Measurements from ENCODE around the gene FOXA1. TPM values are rescaled to one million over a fixed set of nuclear protein-coding genes. Genes with fewer than 3 reads are reported as not detected.

The FOXA1 gene
- total RNA-seq, 4 donors from 2014 or later: not detected

DNA sequence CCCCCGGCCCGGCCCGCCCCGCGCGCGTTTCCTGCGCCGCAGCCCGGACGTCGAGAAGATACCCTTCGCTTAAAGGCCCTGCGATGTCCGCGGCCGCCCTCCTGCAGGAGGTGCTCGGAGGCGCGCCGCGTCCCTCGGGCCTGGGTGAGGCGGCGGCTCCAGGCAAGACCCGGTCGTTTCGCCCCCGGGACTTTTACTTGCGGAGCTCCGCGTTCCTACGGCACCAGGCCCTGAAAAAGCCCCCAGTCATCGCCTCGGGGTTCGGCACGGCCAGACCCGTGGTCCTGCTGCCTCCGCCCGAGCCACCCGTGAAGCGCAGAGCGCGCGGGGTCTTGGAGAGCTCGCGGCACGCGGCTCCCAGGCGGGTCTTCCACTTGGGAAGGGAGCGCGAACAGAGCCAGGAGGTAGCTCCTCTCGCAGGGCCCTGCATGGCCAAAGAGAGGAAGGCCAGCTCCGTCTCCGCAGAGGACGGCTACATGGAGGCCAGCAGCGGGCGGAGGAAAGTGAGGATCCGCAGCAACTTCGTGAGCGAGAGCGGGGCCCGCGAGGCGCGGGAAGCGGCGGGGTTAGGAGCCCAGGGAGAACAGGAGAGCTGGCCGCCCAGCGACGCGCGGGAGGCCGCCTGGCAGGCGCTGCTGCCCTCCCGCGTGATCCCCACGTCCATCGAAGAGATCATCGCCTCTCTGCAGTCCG is 27.3 kb upstream of the FOXA1 start:
- H3K27ac ChIP-seq: no peak overlapping the region
- intact Hi-C loops (cut with DNase I; ENCODE audit: low total_unique reads): no loop called here

DNA sequence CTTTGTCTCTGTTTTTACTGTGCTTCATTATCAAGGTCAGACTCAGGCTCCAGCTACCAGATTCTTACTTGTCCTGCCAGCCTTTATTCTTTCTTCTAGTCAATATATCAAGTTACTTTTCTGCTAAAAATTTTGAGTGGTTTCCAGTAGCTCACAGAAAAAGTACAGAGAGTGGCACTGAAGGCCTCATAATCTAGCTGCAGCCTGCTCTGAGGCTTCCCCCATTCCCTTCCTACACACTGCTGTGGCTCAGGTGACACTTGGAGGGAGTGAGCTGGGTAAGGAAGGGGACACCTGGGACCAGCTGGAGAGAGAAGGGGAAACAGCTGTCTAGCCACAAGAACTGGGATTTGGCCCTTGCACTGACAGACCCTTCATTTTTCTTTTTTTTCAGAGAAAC is 25.8 kb upstream of the FOXA1 start:
- no peaks in the 10 kb centered on the region for H3K4me1 ChIP-seq
- H3K36me3 ChIP-seq: no peaks in the 10 kb centered on the region
- TF ChIP-seq, protein P1, sequence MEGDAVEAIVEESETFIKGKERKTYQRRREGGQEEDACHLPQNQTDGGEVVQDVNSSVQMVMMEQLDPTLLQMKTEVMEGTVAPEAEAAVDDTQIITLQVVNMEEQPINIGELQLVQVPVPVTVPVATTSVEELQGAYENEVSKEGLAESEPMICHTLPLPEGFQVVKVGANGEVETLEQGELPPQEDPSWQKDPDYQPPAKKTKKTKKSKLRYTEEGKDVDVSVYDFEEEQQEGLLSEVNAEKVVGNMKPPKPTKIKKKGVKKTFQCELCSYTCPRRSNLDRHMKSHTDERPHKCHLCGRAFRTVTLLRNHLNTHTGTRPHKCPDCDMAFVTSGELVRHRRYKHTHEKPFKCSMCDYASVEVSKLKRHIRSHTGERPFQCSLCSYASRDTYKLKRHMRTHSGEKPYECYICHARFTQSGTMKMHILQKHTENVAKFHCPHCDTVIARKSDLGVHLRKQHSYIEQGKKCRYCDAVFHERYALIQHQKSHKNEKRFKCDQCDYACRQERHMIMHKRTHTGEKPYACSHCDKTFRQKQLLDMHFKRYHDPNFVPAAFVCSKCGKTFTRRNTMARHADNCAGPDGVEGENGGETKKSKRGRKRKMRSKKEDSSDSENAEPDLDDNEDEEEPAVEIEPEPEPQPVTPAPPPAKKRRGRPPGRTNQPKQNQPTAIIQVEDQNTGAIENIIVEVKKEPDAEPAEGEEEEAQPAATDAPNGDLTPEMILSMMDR (IDR thresholded peaks at IDR 0.05): no peak
- no peak for TF ChIP-seq POLR2A (IDR thresholded peaks at IDR 0.05)
- DNase-seq: no peak
- H3K9me3 ChIP-seq: no peaks in the 10 kb centered on the region
- no peak overlapping the region for H3K4me3 ChIP-seq
- no peak overlapping the region for H3K27ac ChIP-seq
- peaks cover 0 to 5% of the 10 kb centered on the region in 2 donors for H3K27me3 ChIP-seq
- intact Hi-C loops (cut with DNase I; ENCODE audit: low total_unique reads): no loop called here

More for the DNA sequence above, 27.3 kb upstream of the FOXA1 start:
- H3K36me3 ChIP-seq: no peaks in the 10 kb centered on the region
- no peaks in the 10 kb centered on the region for H3K4me1 ChIP-seq
- DNase-seq: no peak
- peaks cover 0 to 5% of the 10 kb centered on the region in 2 donors for H3K27me3 ChIP-seq
- H3K4me3 ChIP-seq: no peak overlapping the region
- no peaks in the 10 kb centered on the region for H3K9me3 ChIP-seq
- TF ChIP-seq, protein P1 (IDR thresholded peaks at IDR 0.05): no peak
- TF ChIP-seq POLR2A (IDR thresholded peaks at IDR 0.05): no peak

DNA sequence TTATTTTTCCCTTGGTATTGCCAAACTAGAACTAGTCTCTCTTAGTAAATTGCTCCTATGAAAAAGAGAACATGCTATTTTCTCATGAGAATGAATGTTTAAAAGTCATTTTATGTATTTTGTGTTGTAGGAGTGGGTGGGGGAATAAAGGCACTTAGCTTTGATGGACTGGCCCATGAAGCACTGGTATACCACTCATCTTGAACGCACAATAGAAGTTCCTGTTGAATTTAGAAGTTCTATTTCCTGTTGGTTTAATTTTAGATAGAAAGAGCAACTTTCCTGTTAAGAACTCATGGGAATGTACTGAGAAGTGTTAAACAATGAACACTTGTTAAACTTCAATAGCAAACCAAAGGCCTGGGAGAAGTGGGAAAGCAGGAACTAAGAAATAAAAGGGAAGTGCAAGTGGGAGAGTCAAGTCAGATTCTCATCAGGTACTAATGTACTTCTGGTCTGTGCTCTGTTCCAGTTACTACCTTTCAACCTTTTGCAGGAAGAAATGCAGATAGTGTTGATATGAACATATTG is 23.5 kb upstream of the FOXA1 start:
- DNase-seq: no peak
- H3K4me1 ChIP-seq: no peaks in the 10 kb centered on the region
- H3K9me3 ChIP-seq: no peaks in the 10 kb centered on the region
- peaks cover 0 to 5% of the 10 kb centered on the region in 2 donors for H3K27me3 ChIP-seq
- no peak for TF ChIP-seq POLR2A (IDR thresholded peaks at IDR 0.05)
- TF ChIP-seq, protein P1 (IDR thresholded peaks at IDR 0.05): no peak
- no peak overlapping the region for H3K4me3 ChIP-seq
- H3K27ac ChIP-seq: no peak overlapping the region
- intact Hi-C loops (cut with DNase I; ENCODE audit: low total_unique reads): no loop called here
- H3K36me3 ChIP-seq: no peaks in the 10 kb centered on the region

DNA sequence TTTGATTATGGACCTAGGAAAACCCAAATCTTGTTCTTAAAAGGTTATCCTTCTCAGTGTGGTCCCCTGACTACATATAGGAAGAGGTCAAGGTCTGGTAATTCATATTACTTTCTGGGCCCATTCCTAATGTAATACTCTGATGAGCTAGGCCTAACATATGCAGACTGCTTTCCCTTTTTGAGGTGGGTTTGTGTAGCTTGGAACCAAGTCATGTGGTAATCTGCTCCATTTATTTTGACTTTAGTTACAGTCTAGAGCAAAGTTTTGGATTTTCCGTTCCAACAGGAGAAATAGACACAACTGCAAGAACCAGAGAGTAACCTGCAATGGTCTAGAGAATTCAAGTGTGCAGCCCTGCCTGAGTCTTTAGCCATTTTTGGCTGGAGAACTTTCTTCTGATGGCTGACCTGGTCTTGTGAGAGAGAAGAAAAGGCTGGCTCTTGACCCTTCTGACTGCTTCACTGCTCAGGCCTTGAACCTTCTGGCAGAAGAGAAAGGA is 22.9 kb upstream of the FOXA1 start:
- Histone ChIP-seq H3K27me3 (peaks cover 0 to 3% of the 10 kb centered on the region in 2 donors), H3K27ac (no peak overlapping the region), H3K9me3 (no peaks in the 10 kb centered on the region), H3K4me1 (no peaks in the 10 kb centered on the region), H3K36me3 (no peaks in the 10 kb centered on the region), H3K4me3 (no peak overlapping the region)
- TF ChIP-seq, protein P1 (IDR thresholded peaks at IDR 0.05): no peak
- no peak for TF ChIP-seq POLR2A (IDR thresholded peaks at IDR 0.05)
- DNase-seq: no peak
- intact Hi-C loops (cut with DNase I; ENCODE audit: low total_unique reads): no loop called here

DNA sequence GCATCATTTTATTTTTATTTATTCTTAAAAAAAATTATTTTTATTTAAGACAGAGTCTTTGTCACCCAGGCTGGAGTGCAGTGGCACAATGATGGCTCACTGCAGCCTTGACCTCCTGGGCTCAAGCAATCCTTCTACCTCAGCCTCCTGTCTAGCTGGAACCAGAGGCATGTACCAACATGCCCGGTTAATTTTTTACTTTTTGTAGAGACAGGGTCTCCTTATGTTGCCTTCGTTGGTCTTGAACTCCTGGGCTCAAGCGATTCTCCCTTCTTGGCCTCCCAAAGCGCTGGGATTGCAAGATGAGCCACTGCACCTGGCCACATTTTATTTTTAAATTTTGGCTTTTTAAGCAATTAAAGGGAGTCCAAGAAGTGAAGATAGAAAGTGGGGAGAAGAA is 21.8 kb upstream of the FOXA1 start:
- intact Hi-C loops (cut with DNase I; ENCODE audit: low total_unique reads): no loop called here
- Histone ChIP-seq H3K27ac (no peak overlapping the region), H3K4me3 (no peak overlapping the region), H3K4me1 (no peaks in the 10 kb centered on the region), H3K27me3 (no peaks in the 10 kb centered on the region), H3K36me3 (no peaks in the 10 kb centered on the region), H3K9me3 (no peaks in the 10 kb centered on the region)
- DNase-seq: no peak
- TF ChIP-seq, protein P1 (IDR thresholded peaks at IDR 0.05): no peak
- TF ChIP-seq POLR2A (IDR thresholded peaks at IDR 0.05): no peak

Measured in uterus (tissue), 4 donors.